ENCODE measurements around the gene PPP2R1B. TPM values are rescaled to one million over a fixed set of nuclear protein-coding genes. Genes with fewer than 3 reads are reported as not detected.

PPP2R1B gene
- total RNA-seq, 6 donors from 2014 or later: 11.3 to 31.8 (median 22.0) TPM

DNA sequence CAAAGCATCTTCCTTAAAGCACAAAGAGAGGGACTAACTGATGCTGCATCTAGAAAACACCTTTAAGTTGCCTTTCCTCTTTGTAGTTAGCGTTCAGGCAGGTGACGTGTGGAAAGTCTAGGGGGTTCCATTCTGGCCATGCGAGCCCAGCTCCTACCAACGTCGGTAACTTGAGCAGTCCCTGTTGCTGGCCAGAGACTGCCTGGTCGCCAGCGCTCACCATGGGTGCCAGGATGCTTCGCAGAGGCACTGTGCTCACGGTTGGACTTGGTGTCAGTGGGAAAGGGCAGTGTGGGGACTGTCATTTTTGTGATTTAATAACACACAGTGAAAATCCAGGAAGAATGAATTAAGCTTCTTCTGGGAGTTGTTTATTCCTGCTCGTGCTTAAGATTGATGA, 40.6 kb downstream of the PPP2R1B start:
- Histone ChIP-seq H3K4me1 (peaks cover 2 to 11% (median 6%) of the 10 kb centered on the region in 4 donors), H3K9me3 (no peaks in the 10 kb centered on the region), H3K36me3 (peaks cover 29 to 78% (median 67%) of the 10 kb centered on the region in 4 donors), H3K4me3 (no peak overlapping the region), H3K27me3 (no peaks in the 10 kb centered on the region), H3K27ac (no peak overlapping the region)
- no peak for DNase-seq
- no peak for ATAC-seq (ENCODE audit: low FRiP score in 2 of 2)
- 87 to 91% methylated on average over 10 of the region's 10 CpGs for WGBS, 2 donors
- TF ChIP-seq POLR2A (IDR thresholded peaks at IDR 0.05): no peak
- TF ChIP-seq, protein P1, sequence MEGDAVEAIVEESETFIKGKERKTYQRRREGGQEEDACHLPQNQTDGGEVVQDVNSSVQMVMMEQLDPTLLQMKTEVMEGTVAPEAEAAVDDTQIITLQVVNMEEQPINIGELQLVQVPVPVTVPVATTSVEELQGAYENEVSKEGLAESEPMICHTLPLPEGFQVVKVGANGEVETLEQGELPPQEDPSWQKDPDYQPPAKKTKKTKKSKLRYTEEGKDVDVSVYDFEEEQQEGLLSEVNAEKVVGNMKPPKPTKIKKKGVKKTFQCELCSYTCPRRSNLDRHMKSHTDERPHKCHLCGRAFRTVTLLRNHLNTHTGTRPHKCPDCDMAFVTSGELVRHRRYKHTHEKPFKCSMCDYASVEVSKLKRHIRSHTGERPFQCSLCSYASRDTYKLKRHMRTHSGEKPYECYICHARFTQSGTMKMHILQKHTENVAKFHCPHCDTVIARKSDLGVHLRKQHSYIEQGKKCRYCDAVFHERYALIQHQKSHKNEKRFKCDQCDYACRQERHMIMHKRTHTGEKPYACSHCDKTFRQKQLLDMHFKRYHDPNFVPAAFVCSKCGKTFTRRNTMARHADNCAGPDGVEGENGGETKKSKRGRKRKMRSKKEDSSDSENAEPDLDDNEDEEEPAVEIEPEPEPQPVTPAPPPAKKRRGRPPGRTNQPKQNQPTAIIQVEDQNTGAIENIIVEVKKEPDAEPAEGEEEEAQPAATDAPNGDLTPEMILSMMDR (IDR thresholded peaks at IDR 0.05): no peak
- no peak for TF ChIP-seq EP300 (IDR thresholded peaks at IDR 0.05)
- no peak for TF ChIP-seq POLR2AphosphoS5 (IDR thresholded peaks at IDR 0.05)

DNA sequence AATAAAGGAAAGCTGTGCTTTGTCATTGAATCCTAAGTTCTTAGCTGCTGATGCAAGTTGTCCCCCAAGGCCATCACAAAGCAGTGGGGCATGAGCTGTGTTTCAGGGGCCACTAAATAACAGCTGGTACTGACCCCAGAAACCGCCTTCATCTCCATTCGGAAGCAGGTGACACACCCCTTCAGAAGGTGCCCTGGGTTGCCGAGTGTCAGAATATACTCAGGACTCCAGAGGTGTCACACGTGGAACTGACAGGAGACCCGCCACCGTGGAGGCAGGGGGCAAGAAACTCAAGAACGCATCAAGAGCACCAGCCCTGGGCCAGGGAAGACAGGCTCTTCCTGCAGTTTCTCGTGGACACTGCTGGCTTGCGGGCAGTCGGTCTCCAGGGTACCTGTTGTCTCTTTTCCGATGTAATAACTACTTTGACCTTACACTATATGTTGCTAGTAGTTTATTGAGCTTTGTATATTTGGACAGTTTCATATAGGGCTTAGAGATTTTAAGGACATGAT, 41.5 kb downstream of the PPP2R1B start:
- 91 to 95% methylated on average over 6 to 11 of the region's 11 CpGs for WGBS, 2 donors
- Histone ChIP-seq H3K36me3 (peaks cover 38 to 87% (median 76%) of the 10 kb centered on the region in 4 donors), H3K4me1 (peaks cover 0 to 5% (median 3%) of the 10 kb centered on the region in 4 donors), H3K4me3 (no peak overlapping the region), H3K9me3 (no peaks in the 10 kb centered on the region), H3K27ac (no peak overlapping the region), H3K27me3 (no peaks in the 10 kb centered on the region)
- ATAC-seq (ENCODE audit: low FRiP score in 2 of 2) (no peak), DNase-seq (no peak)
- TF ChIP-seq POLR2A (IDR thresholded peaks at IDR 0.05): no peak
- no peak for TF ChIP-seq POLR2AphosphoS5 (IDR thresholded peaks at IDR 0.05)
- TF ChIP-seq, protein P1 (IDR thresholded peaks at IDR 0.05): no peak
- no peak for TF ChIP-seq EP300 (IDR thresholded peaks at IDR 0.05)

GRCh38 chr11:111723595-111723994, 42.6 kb downstream of the PPP2R1B start:
- H3K4me1 ChIP-seq: peaks cover 0 to 3% (median 0%) of the 10 kb centered on the region in 4 donors
- ATAC-seq (ENCODE audit: low FRiP score in 2 of 2): peak in 1 of 2 donors; percentile 17
- TF ChIP-seq EP300 (IDR thresholded peaks at IDR 0.05) (no peak), POLR2AphosphoS5 (IDR thresholded peaks at IDR 0.05) (no peak)
- 83 to 90% methylated on average over 15 of the region's 15 CpGs for WGBS, 2 donors
- DNase-seq: peak in 1 of 2 donors; percentile 66
- H3K27me3 ChIP-seq: no peaks in the 10 kb centered on the region
- H3K9me3 ChIP-seq: no peaks in the 10 kb centered on the region
- H3K27ac ChIP-seq: no peak overlapping the region
- no peak overlapping the region for H3K4me3 ChIP-seq
- H3K36me3 ChIP-seq: peaks cover 39 to 93% (median 78%) of the 10 kb centered on the region in 4 donors

DNA sequence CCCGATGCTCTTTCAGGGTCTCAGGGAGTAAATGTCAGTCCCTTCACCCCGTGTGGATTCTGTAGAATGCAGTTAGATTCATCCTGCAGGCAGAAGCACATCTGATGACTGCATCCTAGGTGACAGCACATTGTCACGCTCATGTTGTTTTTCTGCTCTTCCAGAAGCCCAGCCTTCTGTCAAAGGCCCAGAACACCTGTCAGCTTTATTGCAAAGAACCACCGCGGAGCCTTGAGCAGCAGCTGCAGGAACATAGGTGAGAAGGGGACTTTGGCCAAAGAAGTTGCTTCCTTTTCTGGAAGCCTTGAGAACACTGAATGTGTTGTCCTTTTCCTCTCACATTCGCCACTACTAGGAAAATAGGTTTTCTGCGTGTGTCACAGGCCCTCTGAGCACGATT, 43.7 kb downstream of the PPP2R1B start:
- 97% methylated on average over 8 of the region's 8 CpGs for WGBS, 2 donors
- DNase-seq (no peak), ATAC-seq (ENCODE audit: low FRiP score in 2 of 2) (no peak)
- Histone ChIP-seq H3K4me3 (no peak overlapping the region), H3K4me1 (peaks cover 0 to 7% (median 0%) of the 10 kb centered on the region in 4 donors), H3K27ac (no peak overlapping the region), H3K36me3 (peaks cover 39 to 85% (median 75%) of the 10 kb centered on the region in 4 donors), H3K27me3 (no peaks in the 10 kb centered on the region), H3K9me3 (no peaks in the 10 kb centered on the region)
- no peak for TF ChIP-seq POLR2A (IDR thresholded peaks at IDR 0.05)

DNA sequence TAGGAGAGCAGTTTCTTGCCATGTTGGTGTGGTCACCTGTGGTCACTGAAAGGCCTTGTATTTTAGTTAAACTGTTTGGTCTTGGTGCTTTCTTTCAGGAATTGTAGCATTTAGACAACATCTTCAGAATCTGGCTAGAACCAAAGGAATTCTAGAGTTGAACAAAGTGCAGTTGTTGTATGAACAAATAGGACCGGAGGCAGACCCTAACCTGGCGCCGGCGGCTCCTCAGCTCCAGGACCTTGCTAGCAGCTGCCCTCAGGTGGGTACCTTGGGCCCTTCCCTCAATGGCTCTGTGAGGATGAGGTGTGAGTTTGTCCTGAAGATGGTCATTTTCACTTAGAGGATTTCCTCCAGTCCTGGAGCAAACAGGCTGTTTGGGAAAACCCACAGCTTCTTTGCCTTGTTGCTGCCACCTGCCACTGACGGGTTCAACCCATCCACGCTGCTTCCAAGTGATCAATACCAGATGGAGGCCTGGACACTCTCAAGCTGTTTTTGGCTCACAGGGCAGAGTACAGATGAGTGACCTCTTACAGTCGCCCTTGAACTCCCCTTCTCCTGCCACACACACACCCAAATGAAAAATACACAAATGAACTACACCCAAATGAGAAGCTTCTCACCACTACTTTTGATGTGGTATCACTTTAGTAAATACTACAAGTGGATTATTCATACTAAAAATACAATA, 45.2 kb downstream of the PPP2R1B start:
- H3K4me1 ChIP-seq: peaks cover 0 to 7% (median 0%) of the 10 kb centered on the region in 4 donors
- 89 to 98% methylated on average over 7 of the region's 7 CpGs for WGBS, 2 donors
- no peaks in the 10 kb centered on the region for H3K9me3 ChIP-seq
- peaks cover 39 to 77% (median 63%) of the 10 kb centered on the region in 4 donors for H3K36me3 ChIP-seq
- peak in 1 of 2 donors; percentile 54 for DNase-seq
- no peak overlapping the region for H3K27ac ChIP-seq
- no peaks in the 10 kb centered on the region for H3K27me3 ChIP-seq
- TF ChIP-seq, protein P1 (IDR thresholded peaks at IDR 0.05): no peak
- TF ChIP-seq EP300 (IDR thresholded peaks at IDR 0.05) (no peak), POLR2A (IDR thresholded peaks at IDR 0.05) (no peak), POLR2AphosphoS5 (IDR thresholded peaks at IDR 0.05) (no peak)
- ATAC-seq (ENCODE audit: low FRiP score in 2 of 2): no peak
- no peak overlapping the region for H3K4me3 ChIP-seq

All from upper lobe of left lung (tissue), 6 donors.